Caco-2 (cell line): Measurements from ENCODE around the gene CD302. TPM values are rescaled to one million over a fixed set of nuclear protein-coding genes. Genes with fewer than 3 reads are reported as not detected.

Experiments used
- BruUV-seq: library from RNA; stranded (reverse); fragments of 400-500 nt; replicated peaks from 2 replicates; lab custom pipeline; 2021; lab: Mats Ljungman, UMichigan
- CTCF ChIA-PET: fragments of 300-600 bp; sonication (Branson Sonifier 250); formaldehyde crosslinking; loops from one replicate; lab custom pipeline; 2022; ENCODE audit warnings: antibody characterized with exemption; lab: Charles Lee
- POLR2A ChIA-PET: fragments of 300-600 bp; sonication (Branson Sonifier 250); formaldehyde crosslinking; loops from one replicate; lab custom pipeline; 2022; ENCODE audit warnings: antibody characterized with exemption; lab: Charles Lee
- DNase-seq, 2 experiments: peaks; one replicate each; pipeline versions ENCODE4 v3.0.0 to v3.0.0-alpha.2; 2020 to 2022
- H3K27me3 ChIP-seq: replicated peaks from 2 replicates; pipeline ENCODE4 v1.6.0; 2011; ENCODE audit warnings: low read length; ENCODE audit not compliant: control insufficient read depth, insufficient read depth
- H3K36me3 ChIP-seq: 2 replicates; pipeline ENCODE4 v1.5.1; 2011; ENCODE audit warnings: low read length; ENCODE audit not compliant: control insufficient read depth, insufficient read depth
- H3K4me1 ChIP-seq: fragments of 250-450 bp; sonication (Bioruptor Pico); 2 replicates; pipeline ENCODE4 v1.5.1; 2020; ENCODE audit warnings: mild to moderate bottlenecking
- H3K4me3 ChIP-seq: 2 replicates; pipeline ENCODE4 v1.5.1; 2011; ENCODE audit warnings: low read depth, mild to moderate bottlenecking, control low read depth, low read length
- H3K9me3 ChIP-seq: fragments of 250-450 bp; sonication (Bioruptor Pico); 2 replicates; pipeline ENCODE4 v1.5.1; 2020; ENCODE audit warnings: mild to moderate bottlenecking, moderate library complexity
- H3K27ac Mint-ChIP-seq: one replicate; pipeline ENCODE4 v1.8.0; 2022; ENCODE audit warnings: mixed read lengths; ENCODE audit not compliant: unreplicated experiment
- H3K27me3 Mint-ChIP-seq: one replicate; pipeline ENCODE4 v1.8.0; 2022; ENCODE audit warnings: mixed read lengths; ENCODE audit not compliant: insufficient read depth, unreplicated experiment
- H3K36me3 Mint-ChIP-seq: one replicate; pipeline ENCODE4 v1.8.0; 2022; ENCODE audit warnings: mild to moderate bottlenecking, mixed read lengths; ENCODE audit not compliant: insufficient read depth, unreplicated experiment
- H3K4me1 Mint-ChIP-seq: one replicate; pipeline ENCODE4 v1.8.0; 2022; ENCODE audit warnings: low read depth, mixed read lengths; ENCODE audit not compliant: unreplicated experiment
- H3K4me3 Mint-ChIP-seq: one replicate; pipeline ENCODE4 v1.8.0; 2022; ENCODE audit warnings: mild to moderate bottlenecking, moderate library complexity, mixed read lengths; ENCODE audit not compliant: unreplicated experiment
- H3K9me3 Mint-ChIP-seq: one replicate; pipeline ENCODE4 v1.8.0; 2022; ENCODE audit warnings: mixed read lengths; ENCODE audit not compliant: unreplicated experiment
- CTCF ChIP-seq, 2 experiments: fragments of 200-600 bp in 1 of 2; IDR thresholded peaks; 1 replicate in 1 of 2; 2 replicates in 1 of 2; pipeline versions ENCODE4 v1.5.1 to v1.8.0; 2011 to 2022; ENCODE audit warnings: antibody characterized with exemption in 1 of 2, control low read depth in 1 of 2, inconsistent platforms in 1 of 2, low read depth in 1 of 2, low read length in 1 of 2, mild to moderate bottlenecking in 1 of 2, moderate library complexity in 1 of 2; ENCODE audit not compliant: insufficient read depth in 1 of 2, severe bottlenecking in 1 of 2, unreplicated experiment in 1 of 2
- intact Hi-C: fragments of 100-400 bp; cut with micrococcal nuclease; formaldehyde crosslinking; loops from one replicate; pipeline ENCODE4 v1.10.0; 2022; ENCODE audit not compliant: unreplicated experiment
- total RNA-seq: library from RNA; stranded (reverse); gene quantifications from 2 replicates; pipeline ENCODE4 v1.2.3, GENCODE V29; 2022

Gene CD302
- total RNA-seq, 1 experiment from 2014 or later: 7.5 TPM

- H3K4me1 ChIP-seq: peaks cover 7% of the 10 kb centered on the region
- Mint-ChIP-seq H3K27me3 (no peaks in the 10 kb centered on the region), H3K36me3 (peaks cover 58% of the 10 kb centered on the region), H3K27ac (no peak overlapping the region), H3K9me3 (no peaks in the 10 kb centered on the region), H3K4me3 (no peak overlapping the region), H3K4me1 (peaks cover 10% of the 10 kb centered on the region)
- no peaks in the 10 kb centered on the region for H3K9me3 ChIP-seq
- ChIA-PET CTCF (no interaction called here), POLR2A (no interaction called here)
- H3K36me3 ChIP-seq: peaks cover 3% of the 10 kb centered on the region; the same call in 1 of the 2 replicates
- H3K4me3 ChIP-seq: no peak overlapping the region
- no peaks in the 10 kb centered on the region for H3K27me3 ChIP-seq
- intact Hi-C loops: no loop called here
- no peak for TF ChIP-seq CTCF (IDR thresholded peaks at IDR 0.05; ENCODE audit: insufficient read depth in 1 of 2, low read depth in 1 of 2, low read length in 1 of 2, severe bottlenecking in 1 of 2, unreplicated experiment in 1 of 2)
- BruUV-seq: no TSS peak
- DNase-seq: no peak
Measured at GRCh38 chr2:159769147-159769546, 28.9 kb downstream of the CD302 start.

GRCh38 chr2:159762075-159762474 lies 35.9 kb downstream of the CD302 start:
- no peaks in the 10 kb centered on the region for H3K9me3 Mint-ChIP-seq
- BruUV-seq: no TSS peak
- CTCF ChIA-PET: no interaction called here

GRCh38 chr2:159760326-159760725 lies 37.7 kb downstream of the CD302 start:
- Histone ChIP-seq H3K9me3 (no peaks in the 10 kb centered on the region), H3K36me3 (peaks cover 3% of the 10 kb centered on the region), H3K4me3 (no peak overlapping the region), H3K27me3 (no peaks in the 10 kb centered on the region), H3K4me1 (peaks cover 25% of the 10 kb centered on the region)
- no peak for DNase-seq
- POLR2A ChIA-PET: no interaction called here
- CTCF ChIA-PET: interaction anchor here (0.6 kb wide), 1 partner anchor 768 kb away, joined by 3 read pairs; no protein-coding TSS in a partner anchor
- no peaks in the 10 kb centered on the region for H3K9me3 Mint-ChIP-seq
- H3K27ac Mint-ChIP-seq: no peak overlapping the region
- peaks cover 9% of the 10 kb centered on the region for H3K4me1 Mint-ChIP-seq
- H3K4me3 Mint-ChIP-seq: no peak overlapping the region
- TF ChIP-seq CTCF (IDR thresholded peaks at IDR 0.05; ENCODE audit: insufficient read depth in 1 of 2, low read depth in 1 of 2, low read length in 1 of 2, severe bottlenecking in 1 of 2, unreplicated experiment in 1 of 2): no peak
- peaks cover 85% of the 10 kb centered on the region for H3K36me3 Mint-ChIP-seq
- intact Hi-C loops: no loop called here
- no peaks in the 10 kb centered on the region for H3K27me3 Mint-ChIP-seq
- no TSS peak for BruUV-seq

More at GRCh38 chr2:159762075-159762474, 35.9 kb downstream of the CD302 start:
- TF ChIP-seq CTCF (IDR thresholded peaks at IDR 0.05; ENCODE audit: insufficient read depth in 1 of 2, low read depth in 1 of 2, low read length in 1 of 2, severe bottlenecking in 1 of 2, unreplicated experiment in 1 of 2): no peak
- Mint-ChIP-seq H3K27ac (no peak overlapping the region), H3K4me3 (no peak overlapping the region), H3K4me1 (peaks cover 9% of the 10 kb centered on the region), H3K36me3 (peaks cover 97% of the 10 kb centered on the region), H3K27me3 (no peaks in the 10 kb centered on the region)
- Histone ChIP-seq H3K4me3 (no peak overlapping the region), H3K27me3 (no peaks in the 10 kb centered on the region), H3K36me3 (peaks cover 3% of the 10 kb centered on the region), H3K4me1 (peaks cover 25% of the 10 kb centered on the region), H3K9me3 (no peaks in the 10 kb centered on the region)
- POLR2A ChIA-PET: no interaction called here
- intact Hi-C loops: no loop called here
- no peak for DNase-seq
